SK-N-SH (cell line): ENCODE measurements around the gene MAML3. TPM values are rescaled to one million over a fixed set of nuclear protein-coding genes. Genes with fewer than 3 reads are reported as not detected.

ENCODE experiments used
- CTCF ChIA-PET: fragments of 300-600, 350-600 bp; formaldehyde crosslinking; extraction: SDS; loops from one replicate; lab custom pipeline; 2021; lab: Yijun Ruan, JAX
- POLR2A ChIA-PET: fragments of 350-600 bp; sonication (Branson Sonifier 250); formaldehyde crosslinking; extraction: SDS; loops from one replicate; lab custom pipeline; 2020; ENCODE audit warnings: antibody characterized with exemption, inconsistent platforms; lab: Yijun Ruan, JAX
- DNase-seq: peaks from one replicate; pipeline ENCODE4 v3.0.0; 2012
- H2AFZ ChIP-seq: fragments of 200-600 bp; sonication (generic); 2 replicates; pipeline ENCODE4 v1.8.1; 2016; ENCODE audit warnings: antibody characterized with exemption, mild to moderate bottlenecking, low read depth
- H3F3A ChIP-seq: fragments of 200-600 bp; sonication (generic); replicated peaks from 2 replicates; pipeline ENCODE3; 2016; ENCODE audit warnings: antibody characterized with exemption, mild to moderate bottlenecking; ENCODE audit not compliant: insufficient read depth
- H3K27ac ChIP-seq, 2 experiments: fragments of 200-500 bp in 1 of 2; fragments of 200-600 bp in 1 of 2; sonication (Bioruptor generic) in 1 of 2; sonication (generic), shearing (Covaris generic) in 1 of 2; 2 replicates each; pipeline versions ENCODE4 v1.5.1 to v1.6.1; 2014 to 2016; ENCODE audit warnings: low read depth in 2 of 2, inconsistent platforms in 1 of 2, low read length in 1 of 2, mild to moderate bottlenecking in 1 of 2, mixed read lengths in 1 of 2
- H3K27me3 ChIP-seq: fragments of 200-600 bp; sonication (generic), shearing (Covaris generic); 2 replicates; pipeline ENCODE4 v1.6.1; 2016; ENCODE audit warnings: mixed run types; ENCODE audit not compliant: insufficient read depth
- H3K36me3 ChIP-seq, 2 experiments: fragments of 200-500 bp in 1 of 2; fragments of 200-600 bp in 1 of 2; sonication (Bioruptor generic) in 1 of 2; sonication (generic) in 1 of 2; replicated peaks in 1 of 2; 2 replicates each; pipeline versions ENCODE3 to v1.5.1; 2014 to 2016; ENCODE audit warnings: low read length in 1 of 2, mild to moderate bottlenecking in 1 of 2; ENCODE audit not compliant: insufficient read depth in 2 of 2, control insufficient read depth in 1 of 2
- H3K4me1 ChIP-seq, 2 experiments: fragments of 200-500 bp in 1 of 2; fragments of 200-600 bp in 1 of 2; sonication (Bioruptor generic) in 1 of 2; sonication (generic), shearing (Covaris generic) in 1 of 2; 2 replicates each; pipeline versions ENCODE4 v1.5.1 to v1.6.1; 2014 to 2016; ENCODE audit warnings: low read depth in 1 of 2, low read length in 1 of 2, mixed run types in 1 of 2; ENCODE audit not compliant: insufficient read depth in 2 of 2, control insufficient read depth in 1 of 2
- H3K4me2 ChIP-seq: fragments of 200-600 bp; sonication (generic), shearing (Covaris generic); 2 replicates; pipeline ENCODE4 v1.6.1; 2017; ENCODE audit warnings: mixed run types
- H3K4me3 ChIP-seq, 2 experiments: fragments of 200-500 bp in 1 of 2; fragments of 200-600 bp in 1 of 2; sonication (Bioruptor generic) in 1 of 2; sonication (generic), shearing (Covaris generic) in 1 of 2; 2 replicates each; pipeline versions ENCODE4 v1.5.1 to v1.8.1; 2014 to 2016; ENCODE audit warnings: low read depth in 2 of 2, inconsistent platforms in 1 of 2, low read length in 1 of 2, mild to moderate bottlenecking in 1 of 2, mixed read lengths in 1 of 2, moderate library complexity in 1 of 2
- H3K79me2 ChIP-seq: fragments of 200-600 bp; sonication (generic); 2 replicates; pipeline ENCODE4 v1.8.1; 2017; ENCODE audit warnings: mild to moderate bottlenecking; ENCODE audit not compliant: insufficient read depth
- H3K9ac ChIP-seq: fragments of 200-600 bp; sonication (generic); 2 replicates; pipeline ENCODE4 v1.6.1; 2017; ENCODE audit warnings: mixed run types
- H3K9me2 ChIP-seq: fragments of 200-600 bp; sonication (generic); 2 replicates; pipeline ENCODE4 v1.6.1; 2017; ENCODE audit warnings: mixed run types
- H3K9me3 ChIP-seq: fragments of 200-600 bp; sonication (generic); 2 replicates; pipeline ENCODE4 v1.6.1; 2017; ENCODE audit warnings: mixed run types, mild to moderate bottlenecking, moderate library complexity
- H4K20me1 ChIP-seq: fragments of 200-600 bp; sonication (generic); 2 replicates; pipeline ENCODE4 v1.6.1; 2017; ENCODE audit warnings: mild to moderate bottlenecking, mixed run types; ENCODE audit not compliant: insufficient read depth
- ELF1 ChIP-seq: IDR thresholded peaks from 2 replicates; pipeline ENCODE4 v1.4.0; 2012
- FOSL2 ChIP-seq: IDR thresholded peaks from 2 replicates; pipeline ENCODE4 v1.4.0; 2012; ENCODE audit warnings: low read depth, mild to moderate bottlenecking, moderate library complexity, borderline replicate concordance
- FOXJ3 ChIP-seq: sonication (generic); formaldehyde crosslinking; IDR thresholded peaks from 2 replicates; pipeline ENCODE4 v1.5.1; 2020; ENCODE audit warnings: mild to moderate bottlenecking, missing genetic modification reagents
- GABPA ChIP-seq: IDR thresholded peaks from 2 replicates; pipeline ENCODE4 v1.4.0; 2012; ENCODE audit warnings: low read depth, mild to moderate bottlenecking
- GATA2 ChIP-seq: sonication (generic); formaldehyde crosslinking; IDR thresholded peaks from 2 replicates; pipeline ENCODE4 v1.5.0; 2020; ENCODE audit warnings: mild to moderate bottlenecking, missing genetic modification reagents
- MEF2A ChIP-seq: IDR thresholded peaks from 2 replicates; pipeline ENCODE4 v1.4.0; 2012; ENCODE audit warnings: low read depth, borderline replicate concordance
- NRF1 ChIP-seq: IDR thresholded peaks from 2 replicates; pipeline ENCODE4 v1.6.1; 2012; ENCODE audit warnings: low read depth, mild to moderate bottlenecking, low read length
- POLR2AphosphoS5 ChIP-seq: IDR thresholded peaks from 2 replicates; pipeline ENCODE4 v1.6.1; 2012; ENCODE audit warnings: low read depth, low read length
- TAF1 ChIP-seq: IDR thresholded peaks from 2 replicates; pipeline ENCODE4 v1.6.1; 2012; ENCODE audit warnings: low read depth, mild to moderate bottlenecking, low read length, moderate library complexity, borderline replicate concordance
- TEAD4 ChIP-seq: IDR thresholded peaks from 2 replicates; pipeline ENCODE4 v1.4.0; 2012; ENCODE audit warnings: mild to moderate bottlenecking, borderline replicate concordance; ENCODE audit not compliant: insufficient read depth
- USF2 ChIP-seq: fragments of 150-350 bp; IDR thresholded peaks from 2 replicates; pipeline ENCODE4 v1.6.1; 2017; ENCODE audit warnings: antibody characterized with exemption, low read length, low read depth, borderline replicate concordance
- ZBTB33 ChIP-seq: IDR thresholded peaks from 2 replicates; pipeline ENCODE4 v1.4.0; 2012; ENCODE audit warnings: low read depth, borderline replicate concordance
- WGBS: methylation state at CpG from one replicate; pipeline ENCODE4 v1.1.6; 2017; ENCODE audit warnings: low lambda C conversion rate; 5-methylcytosine and 5-hydroxymethylcytosine counted together
- polyA plus RNA-seq, 3 experiments: library from polyadenylated mRNA; depleted of rRNA; stranded (reverse); fragments of >200 nt; gene quantifications; 2 replicates each; pipeline ENCODE4 v1.2.3, GENCODE V29; 2012
- TF ChIP-seq, protein P1 (sequence below): IDR thresholded peaks from 2 replicates; pipeline ENCODE4; 2012
- TF ChIP-seq, protein P2 (sequence below): fragments of 200-600 bp; sonication (generic); IDR thresholded peaks from 2 replicates; pipeline ENCODE4 v1.6.1; 2017; ENCODE audit warnings: antibody characterized with exemption, mild to moderate bottlenecking, moderate library complexity

The MAML3 gene
- polyA plus RNA-seq, 1 of the 3 experiments (the other 2 are of a cell fraction): 5.3 TPM

DNA sequence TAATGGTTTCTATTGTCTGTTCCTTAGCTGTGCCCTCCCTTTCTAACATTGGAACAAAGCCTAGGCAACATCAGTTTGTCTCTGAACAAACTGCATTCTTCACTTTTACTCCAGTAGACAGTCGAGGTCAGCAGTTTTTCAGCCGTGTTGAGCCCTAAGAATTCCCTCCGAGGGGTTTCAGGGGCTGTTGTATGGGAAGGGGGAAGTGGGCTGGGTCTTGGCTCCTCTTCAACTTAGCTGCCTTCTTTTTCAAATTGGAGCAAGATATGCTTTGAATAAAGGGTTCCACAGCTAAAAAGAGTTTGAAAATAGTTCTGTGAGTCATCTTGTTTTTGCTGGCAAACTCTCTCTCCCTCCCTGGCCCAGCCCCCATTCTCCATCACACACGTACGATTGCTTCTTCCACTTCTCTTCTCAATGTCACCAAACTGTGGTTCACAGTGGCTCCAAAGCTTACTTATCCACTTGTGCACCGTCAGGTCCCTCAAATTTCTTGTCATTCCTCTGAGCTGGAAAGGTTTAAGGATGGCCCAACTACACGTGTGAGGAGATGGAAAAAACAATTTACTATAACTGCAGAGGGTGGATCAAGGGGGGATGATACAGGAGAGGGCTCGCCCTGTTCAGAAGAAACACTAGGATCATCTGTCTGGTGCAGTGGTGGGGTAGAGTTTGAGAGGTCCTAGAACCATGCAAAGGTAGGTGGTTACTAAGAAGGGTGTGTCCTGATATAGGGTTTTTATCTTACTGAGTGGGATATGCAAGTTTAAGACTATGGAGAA lies 9.2 kb upstream of the MAML3 start (continued):
- TF ChIP-seq, protein P1, sequence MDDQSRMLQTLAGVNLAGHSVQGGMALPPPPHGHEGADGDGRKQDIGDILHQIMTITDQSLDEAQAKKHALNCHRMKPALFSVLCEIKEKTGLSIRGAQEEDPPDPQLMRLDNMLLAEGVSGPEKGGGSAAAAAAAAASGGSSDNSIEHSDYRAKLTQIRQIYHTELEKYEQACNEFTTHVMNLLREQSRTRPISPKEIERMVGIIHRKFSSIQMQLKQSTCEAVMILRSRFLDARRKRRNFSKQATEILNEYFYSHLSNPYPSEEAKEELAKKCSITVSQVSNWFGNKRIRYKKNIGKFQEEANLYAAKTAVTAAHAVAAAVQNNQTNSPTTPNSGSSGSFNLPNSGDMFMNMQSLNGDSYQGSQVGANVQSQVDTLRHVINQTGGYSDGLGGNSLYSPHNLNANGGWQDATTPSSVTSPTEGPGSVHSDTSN: no peak

DNA sequence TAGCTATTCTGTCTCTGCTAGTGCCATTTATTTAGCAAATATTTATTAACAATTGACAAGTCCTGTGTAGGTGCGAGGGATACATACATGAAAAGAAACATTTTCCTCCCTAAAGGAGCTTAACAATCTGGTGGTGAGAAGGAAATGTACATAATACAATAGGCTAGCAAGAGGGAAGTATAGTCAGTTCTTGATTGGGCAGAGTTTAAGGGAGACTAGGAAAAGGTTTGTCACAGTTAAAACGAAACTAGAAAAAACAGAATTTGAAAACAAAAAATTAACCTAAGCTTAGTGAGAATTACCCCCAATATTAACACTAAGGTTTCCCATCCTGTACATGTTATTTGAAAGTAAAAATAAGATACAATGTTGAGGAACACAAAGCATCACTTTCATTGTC lies 8.6 kb upstream of the MAML3 start:
- WGBS: 93% methylated on average over 2 of the region's 2 CpGs
- DNase-seq: no peak
- Histone ChIP-seq H3K9ac (peak overlapping the region; percentile 50), H3K9me2 (no peaks in the 10 kb centered on the region), H3K4me2 (peak overlapping the region; percentile 65), H3K79me2 (no peaks in the 10 kb centered on the region), H3K27ac (peak overlapping the region; percentile 5 to 77; a peak in 3 of 4 replicates), H4K20me1 (no peaks in the 10 kb centered on the region), H3K27me3 (no peaks in the 10 kb centered on the region), H3K4me1 (peaks cover 4 to 8% of the 10 kb centered on the region in 2 experiments; a peak in 3 of 4 replicates), H3K36me3 (no peaks in the 10 kb centered on the region), H3K9me3 (no peaks in the 10 kb centered on the region), H3F3A (peaks cover 3% of the 10 kb centered on the region), H2AFZ (peak overlapping the region; percentile 83), H3K4me3 (no peak overlapping the region)
- ChIA-PET POLR2A (interaction anchor here (1.4 kb wide), 1 partner anchor 75 kb away, joined by 3 read pairs; no protein-coding TSS in a partner anchor), CTCF (interaction anchor here (1.2 to 1.3 kb wide), 4 partner anchors 15 to 76 kb away, joined by 3 to 4 read pairs (median 4); no protein-coding TSS in a partner anchor)
- TF ChIP-seq, protein P1: no peak
- no peak for TF ChIP-seq NRF1
- no peak for TF ChIP-seq POLR2AphosphoS5
- TF ChIP-seq, protein P2, sequence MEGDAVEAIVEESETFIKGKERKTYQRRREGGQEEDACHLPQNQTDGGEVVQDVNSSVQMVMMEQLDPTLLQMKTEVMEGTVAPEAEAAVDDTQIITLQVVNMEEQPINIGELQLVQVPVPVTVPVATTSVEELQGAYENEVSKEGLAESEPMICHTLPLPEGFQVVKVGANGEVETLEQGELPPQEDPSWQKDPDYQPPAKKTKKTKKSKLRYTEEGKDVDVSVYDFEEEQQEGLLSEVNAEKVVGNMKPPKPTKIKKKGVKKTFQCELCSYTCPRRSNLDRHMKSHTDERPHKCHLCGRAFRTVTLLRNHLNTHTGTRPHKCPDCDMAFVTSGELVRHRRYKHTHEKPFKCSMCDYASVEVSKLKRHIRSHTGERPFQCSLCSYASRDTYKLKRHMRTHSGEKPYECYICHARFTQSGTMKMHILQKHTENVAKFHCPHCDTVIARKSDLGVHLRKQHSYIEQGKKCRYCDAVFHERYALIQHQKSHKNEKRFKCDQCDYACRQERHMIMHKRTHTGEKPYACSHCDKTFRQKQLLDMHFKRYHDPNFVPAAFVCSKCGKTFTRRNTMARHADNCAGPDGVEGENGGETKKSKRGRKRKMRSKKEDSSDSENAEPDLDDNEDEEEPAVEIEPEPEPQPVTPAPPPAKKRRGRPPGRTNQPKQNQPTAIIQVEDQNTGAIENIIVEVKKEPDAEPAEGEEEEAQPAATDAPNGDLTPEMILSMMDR: no peak
- TF ChIP-seq ELF1: no peak
- TF ChIP-seq USF2: no peak
- no peak for TF ChIP-seq GABPA
- no peak for TF ChIP-seq GATA2 (CRISPR knock-in tag)
- TF ChIP-seq FOSL2: no peak
- TF ChIP-seq TEAD4: no peak
- TF ChIP-seq FOXJ3 (CRISPR knock-in tag): no peak
- TF ChIP-seq ZBTB33: no peak
- TF ChIP-seq MEF2A: no peak
- TF ChIP-seq TAF1: no peak
